K562 (cell line): Measurements from ENCODE around the gene ARSK.

Experiments used
- ATF3 ChIP-seq, 2 experiments: fragments of 450-650 bp in 1 of 2; sonication (generic) in 1 of 2; formaldehyde crosslinking in 1 of 2; IDR thresholded peaks in 1 of 2; conservative IDR thresholded peaks in 1 of 2; 2 replicates each; pipeline versions ENCODE4 v1.6.1 to v1.8.1; 2016 to 2023; ENCODE audit warnings: mild to moderate bottlenecking in 2 of 2, moderate library complexity in 2 of 2, inconsistent platforms in 1 of 2, missing genetic modification reagents in 1 of 2
- CREM ChIP-seq: IDR thresholded peaks from 2 replicates; pipeline ENCODE4 v1.6.1; 2014; ENCODE audit warnings: antibody characterized with exemption, low read depth
- E2F6 ChIP-seq, 2 experiments: IDR thresholded peaks; 2 replicates each; pipeline ENCODE4 v1.6.1; 2011; ENCODE audit warnings: borderline replicate concordance in 1 of 2, control low read depth in 1 of 2, low read depth in 1 of 2, low read length in 1 of 2, mild to moderate bottlenecking in 1 of 2, mixed read lengths in 1 of 2, moderate library complexity in 1 of 2; ENCODE audit not compliant: insufficient read depth in 1 of 2, insufficient read length in 1 of 2, poor library complexity in 1 of 2, severe bottlenecking in 1 of 2; ENCODE audit errors: extremely low read depth in 1 of 2
- MAZ ChIP-seq, 2 experiments: fragments of 450-650 bp in 1 of 2; sonication (generic) in 1 of 2; formaldehyde crosslinking; IDR thresholded peaks in 1 of 2; conservative IDR thresholded peaks in 1 of 2; 2 replicates each; pipeline versions ENCODE4 v1.4.0 to v1.5.0; 2020; ENCODE audit warnings: mild to moderate bottlenecking in 1 of 2, missing genetic modification reagents in 1 of 2
- MCM5 ChIP-seq: fragments of 450-650 bp; IDR thresholded peaks from 2 replicates; pipeline ENCODE4 v1.6.1; 2016; ENCODE audit warnings: low read depth
- NR2C2 ChIP-seq, 2 experiments: fragments of 200-800 bp in 1 of 2; sonication (Bioruptor generic) in 1 of 2; sonication (generic) in 1 of 2; formaldehyde crosslinking in 1 of 2; IDR thresholded peaks; 2 replicates each; pipeline versions ENCODE4 v1.6.1 to v1.8.0; 2016 to 2022; ENCODE audit warnings: mild to moderate bottlenecking in 1 of 2, missing compliant biosample characterization in 1 of 2, missing genetic modification characterization in 1 of 2, missing genetic modification reagents in 1 of 2
- PTBP1 ChIP-seq: fragments of 200-400 bp; formaldehyde crosslinking; IDR thresholded peaks from 2 replicates; pipeline ENCODE4 v1.6.1; 2017; ENCODE audit warnings: low read depth, low read length
- TCF3 ChIP-seq: sonication (generic); formaldehyde crosslinking; IDR thresholded peaks from 2 replicates; pipeline ENCODE4 v1.4.0; 2020; ENCODE audit warnings: mild to moderate bottlenecking, missing genetic modification reagents
- TEAD1 ChIP-seq, 2 experiments: fragments of 450-650 bp in 1 of 2; sonication (generic) in 1 of 2; formaldehyde crosslinking; IDR thresholded peaks; 2 replicates each; pipeline versions ENCODE4 v1.4.0 to v1.8.0; 2020 to 2022; ENCODE audit warnings: mild to moderate bottlenecking in 2 of 2, missing genetic modification reagents in 1 of 2
- ZNF24 ChIP-seq: fragments of 450-650 bp; IDR thresholded peaks from 2 replicates; pipeline ENCODE4 v1.6.1; 2016
- ZNF764 ChIP-seq: fragments of 250-450 bp; sonication (Bioruptor Pico); IDR thresholded peaks from 2 replicates; pipeline ENCODE4 v1.4.0; 2020; ENCODE audit warnings: low read depth, mild to moderate bottlenecking, moderate library complexity

- no peak for TF ChIP-seq MCM5
- TF ChIP-seq ZNF24, result no peak
- TF ChIP-seq E2F6 (IDR thresholded peaks at IDR 0.05; ENCODE audit: borderline replicate concordance in 1 of 2, extremely low read depth in 1 of 2, insufficient read depth in 1 of 2, insufficient read length in 1 of 2, low read depth in 1 of 2, low read length in 1 of 2, poor library complexity in 1 of 2, severe bottlenecking in 1 of 2), result no peak
- TF ChIP-seq MAZ (CRISPR knock-in tag; conservative IDR thresholded peaks at IDR 0.05 in 1 of 2, IDR thresholded peaks at IDR 0.05 in 1 of 2), result no peak
- no peak for TF ChIP-seq ZNF764 (CRISPR knock-in tag)
- TF ChIP-seq PTBP1, result no peak
- no peak for TF ChIP-seq CREM
- TF ChIP-seq TCF3, result no peak
- no peak for TF ChIP-seq ATF3 (IDR thresholded peaks at IDR 0.05)
- no peak for TF ChIP-seq ATF3 (CRISPR knock-in tag; conservative IDR thresholded peaks at IDR 0.05)
- TF ChIP-seq TEAD1 (CRISPR knock-in tag; IDR thresholded peaks at IDR 0.05), result no peak
- TF ChIP-seq NR2C2 (CRISPR knock-in tag; IDR thresholded peaks at IDR 0.05), result no peak
- no peak for TF ChIP-seq NR2C2 (tag; IDR thresholded peaks at IDR 0.05)
Measured at GRCh38 chr5:95528565-95528964, 26.3 kb upstream of the ARSK start.
